Mononuclear cell (primary cell): ENCODE data around the gene PPIA. TPM values are rescaled to one million over a fixed set of nuclear protein-coding genes. Genes with fewer than 3 reads are reported as not detected.

Experiments
- H3K27me3 ChIP-seq: 2 replicates; pipeline ENCODE4 v1.6.0; 2011; ENCODE audit warnings: low read length, control low read depth; ENCODE audit not compliant: insufficient read depth
- H3K4me1 ChIP-seq: 2 replicates; pipeline ENCODE4 v1.5.1; 2011; ENCODE audit warnings: mild to moderate bottlenecking, low read length, control low read depth; ENCODE audit not compliant: insufficient read depth
- H3K4me3 ChIP-seq: 2 replicates; pipeline ENCODE4 v1.5.1; 2011; ENCODE audit warnings: mild to moderate bottlenecking, low read length, moderate library complexity
- H3K9me3 ChIP-seq: 2 replicates; pipeline ENCODE4 v1.5.1; 2011; ENCODE audit warnings: low read depth, mild to moderate bottlenecking, control low read depth, low read length
- total RNA-seq: library from RNA; depleted of rRNA; stranded (reverse); fragments of >200 nt; gene quantifications from one replicate; pipeline ENCODE4 v1.2.3, GENCODE V29; 2012

The PPIA gene
- total RNA-seq, 1 donor = 799 TPM

DNA sequence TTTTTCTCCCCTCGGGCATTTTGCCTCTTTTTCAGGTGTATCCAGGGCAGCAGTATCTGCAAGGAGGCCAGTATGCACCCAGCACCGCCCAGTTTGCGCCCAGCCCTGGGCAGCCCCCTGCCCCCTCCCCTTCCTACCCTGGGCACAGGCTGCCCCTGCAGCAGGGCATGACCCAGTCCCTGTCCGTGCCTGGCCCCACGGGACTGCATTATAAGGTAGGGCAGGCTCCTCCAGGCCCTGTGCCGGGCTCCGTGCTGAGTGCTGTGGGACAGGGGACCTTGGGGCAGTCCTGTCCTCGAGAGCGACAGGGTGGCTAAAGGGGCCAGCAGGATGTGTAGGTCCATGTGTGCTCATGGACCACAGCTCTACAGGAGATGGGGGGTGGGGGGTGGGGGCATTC is 37.2 kb upstream of the PPIA start:
- Histone ChIP-seq H3K9me3 (no peaks in the 10 kb centered on the region), H3K27me3 (no peaks in the 10 kb centered on the region), H3K4me3 (no peak overlapping the region), H3K4me1 (peaks cover 1% of the 10 kb centered on the region)

DNA sequence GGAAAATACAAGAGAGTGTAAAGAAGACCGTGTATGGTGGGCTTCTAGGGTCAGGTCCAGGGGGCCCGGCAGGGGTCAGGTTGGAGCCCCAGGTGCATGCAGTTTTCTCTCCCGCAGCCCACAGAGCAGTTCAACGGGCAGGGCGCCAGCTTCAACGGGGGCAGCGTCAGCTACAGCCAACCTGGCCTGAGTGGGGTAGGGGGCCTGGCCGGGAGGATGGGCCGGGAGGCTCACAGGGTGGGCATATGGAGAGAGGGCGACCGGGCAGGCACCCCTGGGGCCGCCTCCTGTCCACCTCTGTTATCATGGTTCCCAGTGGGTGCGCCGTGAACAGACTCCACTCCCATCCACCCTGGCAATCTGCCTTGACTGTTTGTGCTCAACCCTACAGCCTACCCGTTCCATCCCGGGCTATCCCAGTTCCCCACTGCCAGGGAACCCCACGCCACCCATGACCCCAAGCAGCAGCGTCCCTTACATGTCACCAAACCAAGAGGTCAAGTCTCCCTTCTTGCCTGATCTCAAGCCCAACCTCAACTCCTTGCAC is 36.4 kb upstream of the PPIA start:
- H3K27me3 ChIP-seq = no peaks in the 10 kb centered on the region
- no peaks in the 10 kb centered on the region for H3K9me3 ChIP-seq
- H3K4me3 ChIP-seq = no peak overlapping the region
- H3K4me1 ChIP-seq = no peaks in the 10 kb centered on the region

DNA sequence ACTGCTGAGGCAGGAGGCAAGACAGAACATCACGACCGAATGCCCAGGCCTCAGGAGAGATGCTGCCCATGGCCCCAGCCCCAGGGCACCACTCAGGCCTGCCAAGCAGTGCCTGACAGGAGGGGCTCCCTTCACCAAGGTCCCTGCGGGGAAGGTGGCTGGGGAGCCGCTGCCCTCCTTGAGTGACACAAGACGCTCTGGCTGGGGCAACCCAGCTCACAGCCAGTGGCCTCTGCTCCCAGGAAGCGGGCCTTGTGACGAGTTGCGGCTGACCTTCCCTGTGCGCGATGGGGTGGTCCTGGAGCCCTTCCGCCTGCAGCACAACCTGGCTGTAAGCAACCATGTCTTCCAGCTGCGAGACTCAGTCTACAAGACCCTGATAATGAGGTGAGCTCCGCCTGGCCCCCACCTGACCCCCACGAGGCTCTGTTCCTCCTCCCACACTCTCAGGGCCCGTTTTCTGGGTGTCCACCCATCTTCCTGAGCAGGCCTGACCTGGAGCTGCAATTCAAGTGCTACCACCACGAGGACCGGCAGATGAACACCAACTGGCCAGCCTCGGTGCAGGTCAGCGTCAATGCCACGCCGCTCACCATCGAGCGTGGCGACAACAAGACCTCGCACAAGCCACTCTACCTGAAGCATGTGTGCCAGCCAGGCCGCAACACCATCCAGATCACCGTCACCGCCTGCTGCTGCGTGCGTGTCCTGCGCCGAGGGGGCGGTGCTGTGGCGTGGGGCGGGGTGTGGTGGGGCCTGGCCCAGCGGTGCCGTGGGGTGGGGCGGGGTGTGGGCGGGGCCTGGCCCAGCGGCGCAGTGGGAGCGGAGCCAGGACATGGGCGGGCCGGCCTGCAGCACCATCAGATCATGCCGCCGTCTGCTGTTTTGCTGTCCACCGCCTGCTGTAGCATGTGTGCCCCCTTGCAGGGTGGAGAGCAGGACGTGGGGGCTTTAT is 35.0 kb upstream of the PPIA start:
- H3K4me3 ChIP-seq = no peak overlapping the region
- no peaks in the 10 kb centered on the region for H3K9me3 ChIP-seq
- no peaks in the 10 kb centered on the region for H3K27me3 ChIP-seq
- H3K4me1 ChIP-seq = no peaks in the 10 kb centered on the region

DNA sequence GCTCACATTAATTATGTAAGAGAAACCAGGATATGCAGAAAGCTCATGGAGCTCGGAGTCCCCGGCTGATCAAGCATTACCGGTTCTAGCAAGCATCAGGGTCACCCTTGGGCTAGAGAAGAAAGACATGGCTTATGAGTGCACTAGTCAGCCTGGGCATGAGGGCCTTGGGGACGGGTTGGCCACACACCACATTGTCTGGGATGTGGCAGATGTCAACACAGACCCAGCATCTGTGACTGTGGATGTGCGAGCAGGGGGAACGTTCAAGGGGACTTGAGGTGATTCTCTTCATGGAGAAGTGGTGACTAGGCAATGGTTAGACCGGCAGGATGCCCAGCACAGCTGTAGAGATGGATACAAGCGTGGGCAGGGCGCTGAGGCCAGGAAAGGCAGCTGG is 34.2 kb upstream of the PPIA start:
- H3K4me1 ChIP-seq = no peaks in the 10 kb centered on the region
- no peaks in the 10 kb centered on the region for H3K9me3 ChIP-seq
- no peak overlapping the region for H3K4me3 ChIP-seq
- no peaks in the 10 kb centered on the region for H3K27me3 ChIP-seq

DNA sequence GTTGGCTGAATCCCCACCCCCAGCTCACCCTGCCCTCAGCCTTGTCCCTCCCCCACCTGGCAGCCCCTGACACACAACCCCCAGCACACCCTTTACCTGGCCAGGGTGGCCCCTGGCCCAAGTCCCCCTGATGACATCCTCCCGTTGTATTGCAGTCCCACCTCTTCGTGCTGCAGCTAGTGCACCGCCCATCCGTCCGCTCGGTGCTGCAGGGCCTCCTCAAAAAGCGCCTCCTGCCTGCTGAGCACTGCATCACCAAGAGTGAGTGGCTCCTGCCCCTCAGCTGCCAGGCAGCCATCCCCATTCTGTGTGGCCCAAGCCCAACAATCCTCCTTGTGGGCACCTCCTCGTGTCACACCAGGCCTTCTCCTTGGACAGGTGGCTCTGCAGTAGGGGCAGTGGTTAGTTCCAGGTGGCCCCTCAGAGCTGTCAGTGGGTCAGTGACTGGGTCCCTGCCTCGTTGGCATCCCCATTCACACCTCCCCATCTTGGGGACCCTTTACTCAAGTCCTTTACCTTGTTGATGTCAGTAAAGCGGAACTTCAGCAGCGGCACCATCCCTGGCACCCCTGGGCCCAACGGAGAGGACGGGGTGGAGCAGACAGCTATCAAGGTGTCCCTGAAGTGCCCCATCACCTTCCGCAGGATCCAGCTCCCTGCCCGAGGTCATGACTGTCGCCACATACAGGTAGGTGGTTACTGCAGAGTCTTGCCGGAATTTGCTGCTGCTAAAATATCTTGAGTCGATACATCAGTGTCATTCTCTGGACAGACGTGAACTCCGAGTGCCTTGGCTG is 33.6 kb upstream of the PPIA start:
- Histone ChIP-seq H3K27me3 (no peaks in the 10 kb centered on the region), H3K9me3 (no peaks in the 10 kb centered on the region), H3K4me1 (peaks cover 4% of the 10 kb centered on the region), H3K4me3 (no peak overlapping the region)

DNA sequence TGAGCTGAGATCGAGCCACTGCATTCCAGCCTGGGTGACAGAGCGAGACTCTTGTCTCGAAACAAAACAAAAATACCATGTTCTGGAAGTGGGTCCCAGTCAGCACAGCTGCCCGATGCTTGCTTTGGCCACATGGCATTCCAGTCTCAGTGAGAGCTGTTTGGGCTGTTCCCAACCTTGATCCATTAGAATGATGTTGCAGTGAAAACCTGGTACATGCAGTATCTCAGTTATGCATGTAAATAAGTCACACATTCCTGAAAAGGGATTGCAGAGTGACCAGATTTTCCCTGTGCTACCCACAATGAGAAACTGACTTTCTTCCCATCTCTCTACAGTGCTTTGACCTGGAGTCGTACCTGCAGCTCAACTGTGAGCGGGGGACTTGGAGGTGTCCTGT is 32.4 kb upstream of the PPIA start:
- peaks cover 15% of the 10 kb centered on the region for H3K4me1 ChIP-seq
- H3K27me3 ChIP-seq = no peaks in the 10 kb centered on the region
- no peak overlapping the region for H3K4me3 ChIP-seq
- no peaks in the 10 kb centered on the region for H3K9me3 ChIP-seq

DNA sequence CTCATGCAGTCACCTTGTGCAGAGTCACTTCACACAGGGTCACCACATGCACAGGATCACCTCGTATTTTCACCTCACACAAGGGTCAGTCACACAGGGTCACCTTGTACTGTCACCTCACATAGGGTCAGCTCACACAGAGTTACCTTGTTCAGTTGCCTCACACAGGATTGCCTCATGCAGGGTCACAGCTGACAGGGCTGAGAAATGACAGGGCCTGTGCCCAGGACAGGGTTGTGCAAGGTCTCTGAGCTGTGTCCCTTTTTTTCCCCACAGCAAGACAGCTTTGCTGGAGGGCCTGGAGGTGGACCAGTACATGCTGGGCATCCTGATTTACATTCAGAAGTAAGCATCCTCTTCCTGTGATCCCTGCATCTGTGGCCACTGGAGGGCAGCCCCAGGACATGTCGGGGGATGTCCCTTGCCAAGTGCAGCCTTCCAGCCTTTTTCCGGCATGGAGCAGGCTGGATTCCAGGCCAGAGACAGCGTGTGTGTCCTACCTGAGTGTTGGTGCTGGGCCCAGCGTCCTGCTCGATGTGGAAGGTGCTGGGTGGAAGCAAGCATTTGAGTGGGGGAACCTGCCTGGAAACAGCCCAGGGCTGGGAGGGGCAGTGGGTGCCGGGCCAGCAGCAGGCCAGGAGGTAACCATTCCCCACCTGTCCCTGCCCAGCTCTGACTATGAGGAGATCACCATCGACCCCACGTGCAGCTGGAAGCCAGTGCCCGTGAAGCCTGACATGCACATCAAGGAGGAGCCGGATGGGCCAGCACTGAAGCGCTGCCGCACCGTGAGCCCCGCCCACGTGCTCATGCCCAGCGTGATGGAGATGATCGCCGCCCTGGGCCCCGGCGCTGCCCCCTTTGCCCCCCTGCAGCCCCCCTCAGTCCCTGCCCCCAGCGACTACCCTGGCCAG is 31.6 kb upstream of the PPIA start:
- Histone ChIP-seq H3K4me3 (no peak overlapping the region), H3K27me3 (no peaks in the 10 kb centered on the region), H3K4me1 (peaks cover 24% of the 10 kb centered on the region), H3K9me3 (no peaks in the 10 kb centered on the region)

DNA sequence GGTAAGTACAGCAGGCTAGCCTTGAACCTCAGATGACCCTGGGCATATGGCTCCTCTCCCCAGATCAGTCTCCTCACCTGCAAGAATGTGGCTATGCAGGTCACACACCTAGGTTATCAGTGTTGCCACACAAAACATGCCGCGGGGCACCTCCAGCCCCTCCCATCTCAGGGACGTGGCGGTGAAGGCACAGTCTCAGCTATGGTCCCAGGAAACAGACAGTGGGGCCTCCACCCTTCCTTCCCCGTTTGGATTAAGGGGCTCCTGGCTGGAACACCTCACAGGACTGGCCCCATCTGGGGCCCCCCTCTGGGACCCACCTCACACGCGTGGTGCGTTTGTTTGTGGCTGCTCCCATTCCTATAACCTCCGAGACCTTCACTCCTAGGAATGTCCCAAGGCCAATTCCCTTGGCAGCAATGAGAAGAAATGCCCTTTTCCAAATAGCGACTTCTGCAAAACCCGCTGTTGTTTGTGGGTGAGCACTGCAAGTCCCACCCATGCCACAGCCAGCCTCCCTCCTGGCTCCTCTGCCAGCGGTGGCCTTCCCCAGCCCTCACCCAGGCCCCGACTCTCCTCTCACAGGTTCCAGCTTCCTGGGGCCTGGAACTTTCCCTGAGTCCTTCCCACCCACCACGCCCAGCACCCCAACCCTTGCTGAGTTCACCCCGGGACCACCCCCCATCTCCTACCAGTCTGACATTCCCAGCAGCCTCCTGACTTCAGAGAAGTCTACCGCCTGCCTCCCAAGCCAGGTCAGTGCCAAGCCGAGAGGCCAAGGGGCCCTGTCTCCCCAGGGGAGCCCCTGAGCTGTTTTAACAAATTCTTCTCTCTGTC is 30.7 kb upstream of the PPIA start:
- Histone ChIP-seq H3K9me3 (no peaks in the 10 kb centered on the region), H3K4me1 (peaks cover 32% of the 10 kb centered on the region), H3K27me3 (no peaks in the 10 kb centered on the region), H3K4me3 (no peak overlapping the region)

DNA sequence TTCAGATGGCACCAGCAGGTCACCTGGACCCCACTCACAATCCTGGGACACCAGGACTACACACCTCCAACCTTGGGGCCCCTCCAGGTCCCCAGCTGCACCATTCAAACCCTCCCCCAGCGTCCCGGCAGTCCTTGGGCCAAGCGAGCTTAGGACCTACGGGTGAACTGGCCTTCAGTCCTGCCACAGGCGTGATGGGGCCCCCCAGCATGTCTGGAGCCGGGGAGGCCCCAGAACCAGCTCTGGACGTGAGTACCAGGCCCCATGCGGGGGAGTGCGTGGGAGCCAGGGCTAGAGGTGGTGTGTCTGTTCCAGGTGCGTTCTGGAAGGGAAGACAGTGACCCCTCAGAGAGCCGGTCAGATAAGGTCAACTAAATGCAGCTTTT is 30.1 kb upstream of the PPIA start:
- no peak overlapping the region for H3K4me3 ChIP-seq
- H3K4me1 ChIP-seq = peaks cover 34% of the 10 kb centered on the region
- no peaks in the 10 kb centered on the region for H3K27me3 ChIP-seq
- H3K9me3 ChIP-seq = no peaks in the 10 kb centered on the region

DNA sequence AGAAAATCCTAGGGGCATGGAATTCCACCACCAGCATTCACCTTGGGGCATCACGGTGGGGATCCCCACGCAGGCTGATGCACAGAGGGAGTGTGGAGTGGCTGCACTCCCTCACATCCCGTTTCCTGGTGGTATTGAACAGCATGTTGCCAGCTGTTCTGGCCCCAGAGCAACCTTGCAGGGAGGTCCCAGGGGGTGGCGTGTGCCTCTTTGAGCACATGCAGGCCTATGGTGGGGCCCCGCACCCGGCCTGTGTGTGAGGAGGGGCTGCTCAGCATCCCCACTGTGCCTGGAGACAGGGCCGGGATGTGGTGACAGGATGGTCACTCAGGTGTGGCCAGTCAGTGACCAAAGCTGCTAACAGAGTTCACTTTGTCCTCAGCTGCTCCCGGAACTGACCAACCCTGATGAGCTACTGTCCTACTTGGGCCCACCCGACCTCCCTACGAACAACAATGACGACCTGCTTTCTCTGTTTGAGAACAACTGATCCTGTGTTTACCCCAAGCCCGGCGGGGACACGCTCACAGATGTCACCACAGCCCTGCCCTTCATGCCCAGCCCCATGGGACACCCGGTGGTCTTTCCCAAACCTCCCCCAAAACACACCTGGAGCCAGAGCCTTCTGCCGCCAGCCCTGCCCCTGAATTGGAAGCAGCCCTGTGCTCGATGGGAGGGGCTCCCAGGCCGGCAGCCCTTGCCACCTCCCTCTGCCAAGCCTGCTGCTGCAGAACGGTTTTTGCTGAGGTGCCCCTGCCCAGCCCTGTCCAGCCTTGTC is 29.2 kb upstream of the PPIA start:
- Histone ChIP-seq H3K9me3 (no peaks in the 10 kb centered on the region), H3K4me3 (no peak overlapping the region), H3K4me1 (peaks cover 34% of the 10 kb centered on the region), H3K27me3 (no peaks in the 10 kb centered on the region)

DNA sequence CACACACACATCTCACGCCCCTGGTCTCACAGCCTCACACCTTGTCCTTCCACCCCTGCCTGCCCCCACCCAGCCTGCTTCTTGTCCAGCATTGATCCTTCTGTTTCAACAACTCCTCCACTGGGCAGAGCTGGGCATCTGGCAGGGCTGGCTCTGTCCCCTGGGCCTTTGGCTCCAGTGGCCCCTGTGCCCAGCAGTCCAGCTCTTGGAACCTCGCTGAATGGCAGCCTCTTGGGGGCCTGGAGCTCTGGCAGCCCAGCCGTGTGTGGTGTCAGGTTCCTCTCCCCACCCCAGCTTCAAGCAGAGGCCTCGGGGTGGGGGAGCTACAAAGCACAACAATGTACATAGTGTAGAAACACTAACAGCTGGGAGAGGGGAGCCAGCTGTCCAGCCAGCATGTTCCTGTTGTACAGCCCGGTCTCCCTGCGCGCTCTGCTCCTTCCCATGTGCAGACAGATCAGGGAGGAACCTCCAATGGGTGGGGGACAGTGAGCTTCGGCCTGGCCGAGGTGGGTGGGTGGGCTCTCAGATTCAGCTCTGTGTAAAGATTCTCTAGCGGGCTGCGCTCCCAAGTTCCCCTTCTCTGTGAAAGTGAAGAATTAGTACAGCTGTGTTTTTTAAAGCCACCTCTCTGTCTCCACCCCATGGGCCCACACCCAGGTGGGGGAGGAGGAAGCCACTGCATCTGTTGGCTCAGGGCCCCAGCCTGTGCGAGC is 28.4 kb upstream of the PPIA start:
- Histone ChIP-seq H3K27me3 (no peaks in the 10 kb centered on the region), H3K4me3 (no peak overlapping the region), H3K9me3 (no peaks in the 10 kb centered on the region), H3K4me1 (peaks cover 34% of the 10 kb centered on the region)

DNA sequence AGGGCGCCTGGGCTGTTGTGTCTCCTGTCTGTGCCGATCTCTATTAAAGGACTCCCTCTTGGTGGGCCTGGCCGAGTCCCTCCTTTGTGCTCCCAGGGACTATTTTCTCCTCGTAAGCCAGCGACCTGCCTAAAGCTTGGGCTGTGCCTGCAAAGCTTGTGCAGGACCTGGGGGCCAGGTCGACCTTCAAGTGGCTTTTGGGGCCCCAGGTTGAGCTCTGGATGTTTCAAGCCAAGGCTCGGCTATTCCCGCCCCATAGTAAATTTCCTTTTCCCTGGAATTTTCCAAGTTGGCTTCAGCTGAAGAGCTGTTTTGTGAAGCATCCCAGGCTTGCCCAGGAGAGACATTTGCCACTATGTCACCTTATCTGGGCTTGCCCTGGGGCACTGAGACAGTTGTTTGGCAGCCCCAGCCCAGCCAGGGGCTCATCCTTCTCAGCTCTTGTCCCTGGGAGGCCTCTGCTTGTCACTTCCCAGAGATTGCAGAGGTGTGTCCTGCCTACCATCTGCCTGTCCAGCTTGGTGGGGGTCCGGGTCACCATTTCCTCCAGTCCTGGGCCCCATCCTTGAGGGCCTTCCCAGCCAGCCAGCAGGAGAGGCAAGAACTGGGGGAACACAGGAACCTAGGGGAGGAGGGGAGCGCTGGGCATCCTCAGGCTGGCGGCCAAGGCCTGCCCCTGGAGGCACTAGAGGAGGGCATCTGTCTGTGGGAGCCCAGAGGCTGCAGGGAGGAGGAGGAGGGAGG is 27.7 kb upstream of the PPIA start:
- H3K27me3 ChIP-seq = no peaks in the 10 kb centered on the region
- no peak overlapping the region for H3K4me3 ChIP-seq
- H3K9me3 ChIP-seq = no peaks in the 10 kb centered on the region
- H3K4me1 ChIP-seq = peaks cover 34% of the 10 kb centered on the region
